ENCODE measurements around the gene MAGEB3. TPM values are rescaled to one million over a fixed set of nuclear protein-coding genes. Genes with fewer than 3 reads are reported as not detected.

The MAGEB3 gene
- total RNA-seq (2022; extraction: Qiagen RNA extraction; ENCODE audit: low read depth): not detected in 5 replicates

GRCh38 chrX:30230395-30230794 lies at the start of gene MAGEB3:
MAGEB3 (plus strand) TSS chrX:30230657; CDS start chrX:30235925, 5,268 bp downstream.

GRCh38 chrX:30215357-30215843 lies 15.1 kb upstream of the MAGEB3 start, which contains the start of gene MAGEB2:
MAGEB2 (plus strand) TSS chrX:30215563; CDS start chrX:30218581, 3,018 bp downstream.

GRCh38 chrX:30241724-30242415 lies 11.4 kb downstream of the MAGEB3 start, which contains the start of gene MAGEB4:
MAGEB4 (plus strand) TSS chrX:30242000; CDS start chrX:30242136, 136 bp downstream.

DNA sequence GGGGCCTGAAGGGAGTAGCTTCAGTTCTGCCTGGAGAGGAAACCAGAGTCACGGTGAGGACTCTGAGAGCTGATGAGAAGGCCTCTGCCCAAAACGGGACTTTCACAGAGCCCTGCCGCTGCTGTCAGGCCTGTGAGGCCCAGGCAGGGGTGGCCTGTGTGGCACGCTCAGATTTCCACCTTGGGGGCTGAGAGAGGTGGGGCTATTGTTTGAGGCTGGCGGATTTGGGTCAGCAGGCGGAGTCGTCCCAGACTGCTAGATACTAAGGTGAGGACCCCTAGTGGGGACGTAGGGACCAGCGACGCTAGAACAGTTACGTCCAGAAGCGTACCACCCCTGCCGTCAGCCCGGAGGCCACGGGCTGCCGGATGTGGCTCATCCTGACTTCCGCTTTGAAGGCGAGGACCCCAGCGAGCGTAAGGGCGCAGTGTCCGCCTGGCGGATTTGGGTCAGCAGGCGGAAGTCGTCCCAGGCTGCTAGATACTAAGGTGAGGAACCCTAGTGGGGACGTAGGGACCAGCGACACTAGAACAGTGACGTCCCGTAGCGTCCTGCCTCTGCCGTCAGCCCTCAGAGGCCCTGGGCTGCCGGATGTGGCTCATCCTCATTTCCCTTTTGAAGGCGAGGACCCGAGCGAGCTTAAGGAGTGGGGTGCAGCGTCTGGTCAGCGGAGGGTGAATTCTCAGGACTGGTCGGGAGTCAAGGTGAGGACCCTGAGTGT lies 16.5 kb downstream of the MAGEB3 start, which contains the start of gene MAGEB1:
Gene MAGEB1 (plus strand): TSS at position 378 of the 721 bp plus-strand sequence. CDS start 3,348 bp downstream, outside the sequence.

Other genes with a start within 250 kb of the MAGEB3 start
- not detected in 5 replicates for gene MAGEB2, start 15.1 kb upstream of the MAGEB3 start, total RNA-seq (2022; extraction: Qiagen RNA extraction; ENCODE audit: low read depth)
- not detected in 5 replicates for gene MAGEB4, start 11.3 kb downstream of the MAGEB3 start, total RNA-seq (2022; extraction: Qiagen RNA extraction; ENCODE audit: low read depth)
- not detected in 5 replicates for gene MAGEB1, start 16.5 kb downstream of the MAGEB3 start, total RNA-seq (2022; extraction: Qiagen RNA extraction; ENCODE audit: low read depth)
- 26.1 to 36.6 TPM (median 26.9 TPM) in 5 replicates for gene NR0B1, start 78.7 kb downstream of the MAGEB3 start, total RNA-seq (2022; extraction: Qiagen RNA extraction; ENCODE audit: low read depth)